Activated naive CD4-positive, alpha-beta T cell treated with anti-CD3 and anti-CD28 coated beads, Interleukin-2, amount 50 U/mL, for 24 hours (primary cell): ENCODE measurements around the gene PRKN.

Experiments
- H3K27ac Mint-ChIP-seq: one replicate; pipeline ENCODE4 v1.8.0; 2021; ENCODE audit warnings: mild to moderate bottlenecking, mixed read lengths
- H3K27me3 Mint-ChIP-seq: one replicate; pipeline ENCODE4 v1.8.0; 2021; ENCODE audit warnings: mixed read lengths
- H3K36me3 Mint-ChIP-seq: one replicate; pipeline ENCODE4 v1.8.0; 2021; ENCODE audit warnings: mixed read lengths
- H3K4me1 Mint-ChIP-seq: one replicate; pipeline ENCODE4 v1.8.0; 2021; ENCODE audit warnings: mixed read lengths
- H3K4me3 Mint-ChIP-seq: one replicate; pipeline ENCODE4 v1.8.0; 2021; ENCODE audit warnings: mild to moderate bottlenecking, mixed read lengths
- H3K9me3 Mint-ChIP-seq: one replicate; pipeline ENCODE4 v1.8.0; 2021; ENCODE audit warnings: mixed read lengths

PRKN gene

GRCh38 chr6:161493576-161494118, 1233.9 kb downstream of the PRKN start:
- Mint-ChIP-seq H3K36me3 (peaks cover 2% of the 10 kb centered on the region), H3K27me3 (no peaks in the 10 kb centered on the region), H3K4me1 (no peaks in the 10 kb centered on the region), H3K27ac (no peak overlapping the region), H3K4me3 (no peak overlapping the region), H3K9me3 (no peaks in the 10 kb centered on the region)

GRCh38 chr6:161489626-161490306, 1237.8 kb downstream of the PRKN start:
- Mint-ChIP-seq H3K9me3 (no peaks in the 10 kb centered on the region), H3K27ac (no peak overlapping the region), H3K4me1 (no peaks in the 10 kb centered on the region), H3K27me3 (no peaks in the 10 kb centered on the region), H3K4me3 (no peak overlapping the region), H3K36me3 (peaks cover 2% of the 10 kb centered on the region)

- no peaks in the 10 kb centered on the region for H3K27me3 Mint-ChIP-seq
- no peaks in the 10 kb centered on the region for H3K9me3 Mint-ChIP-seq
- no peak overlapping the region for H3K4me3 Mint-ChIP-seq
- H3K36me3 Mint-ChIP-seq, result no peaks in the 10 kb centered on the region
- no peaks in the 10 kb centered on the region for H3K4me1 Mint-ChIP-seq
- no peak overlapping the region for H3K27ac Mint-ChIP-seq
Observed at GRCh38 chr6:161487694-161488093, 1239.9 kb downstream of the PRKN start.

GRCh38 chr6:161487217-161487531, 1240.4 kb downstream of the PRKN start:
- no peaks in the 10 kb centered on the region for H3K27me3 Mint-ChIP-seq

GRCh38 chr6:161486361-161487216, 1241.0 kb downstream of the PRKN start:
- Mint-ChIP-seq H3K9me3 (no peaks in the 10 kb centered on the region), H3K27me3 (no peaks in the 10 kb centered on the region), H3K36me3 (no peaks in the 10 kb centered on the region), H3K27ac (no peak overlapping the region), H3K4me1 (no peaks in the 10 kb centered on the region), H3K4me3 (no peak overlapping the region)

More at GRCh38 chr6:161487217-161487531, 1240.4 kb downstream of the PRKN start:
- Mint-ChIP-seq H3K4me1 (no peaks in the 10 kb centered on the region), H3K4me3 (no peak overlapping the region), H3K36me3 (no peaks in the 10 kb centered on the region), H3K27ac (no peak overlapping the region), H3K9me3 (no peaks in the 10 kb centered on the region)

- H3K27me3 Mint-ChIP-seq, result no peaks in the 10 kb centered on the region
- H3K4me3 Mint-ChIP-seq, result no peak overlapping the region
- H3K4me1 Mint-ChIP-seq, result no peaks in the 10 kb centered on the region
- H3K9me3 Mint-ChIP-seq, result no peaks in the 10 kb centered on the region
- no peaks in the 10 kb centered on the region for H3K36me3 Mint-ChIP-seq
- H3K27ac Mint-ChIP-seq, result no peak overlapping the region
Observed at GRCh38 chr6:161482517-161482858, 1245.1 kb downstream of the PRKN start.

GRCh38 chr6:161481786-161482516, 1245.6 kb downstream of the PRKN start:
- Mint-ChIP-seq H3K4me3 (no peak overlapping the region), H3K4me1 (no peaks in the 10 kb centered on the region), H3K27me3 (no peaks in the 10 kb centered on the region), H3K9me3 (no peaks in the 10 kb centered on the region), H3K36me3 (no peaks in the 10 kb centered on the region), H3K27ac (no peak overlapping the region)

GRCh38 chr6:161480421-161481155, 1247.0 kb downstream of the PRKN start:
- Mint-ChIP-seq H3K36me3 (no peaks in the 10 kb centered on the region), H3K9me3 (no peaks in the 10 kb centered on the region), H3K27me3 (no peaks in the 10 kb centered on the region), H3K4me1 (no peaks in the 10 kb centered on the region), H3K27ac (no peak overlapping the region), H3K4me3 (no peak overlapping the region)

- no peak overlapping the region for H3K4me3 Mint-ChIP-seq
- no peaks in the 10 kb centered on the region for H3K36me3 Mint-ChIP-seq
- H3K27me3 Mint-ChIP-seq, result no peaks in the 10 kb centered on the region
- no peaks in the 10 kb centered on the region for H3K4me1 Mint-ChIP-seq
- H3K9me3 Mint-ChIP-seq, result no peaks in the 10 kb centered on the region
- no peak overlapping the region for H3K27ac Mint-ChIP-seq
Observed at GRCh38 chr6:161479376-161479775, 1248.2 kb downstream of the PRKN start.

GRCh38 chr6:161477876-161478425, 1249.6 kb downstream of the PRKN start:
- Mint-ChIP-seq H3K36me3 (no peaks in the 10 kb centered on the region), H3K4me3 (no peak overlapping the region), H3K4me1 (no peaks in the 10 kb centered on the region), H3K27ac (no peak overlapping the region), H3K9me3 (no peaks in the 10 kb centered on the region), H3K27me3 (no peaks in the 10 kb centered on the region)

GRCh38 chr6:161476711-161477110, 1250.9 kb downstream of the PRKN start:
- Mint-ChIP-seq H3K9me3 (no peaks in the 10 kb centered on the region), H3K4me1 (no peaks in the 10 kb centered on the region), H3K36me3 (no peaks in the 10 kb centered on the region), H3K4me3 (no peak overlapping the region), H3K27me3 (no peaks in the 10 kb centered on the region), H3K27ac (no peak overlapping the region)

GRCh38 chr6:161465403-161465802, 1262.2 kb downstream of the PRKN start:
- no peak overlapping the region for H3K27ac Mint-ChIP-seq
- H3K36me3 Mint-ChIP-seq, result no peaks in the 10 kb centered on the region
- H3K27me3 Mint-ChIP-seq, result no peaks in the 10 kb centered on the region
- H3K4me3 Mint-ChIP-seq, result no peak overlapping the region
- H3K4me1 Mint-ChIP-seq, result no peaks in the 10 kb centered on the region
- no peaks in the 10 kb centered on the region for H3K9me3 Mint-ChIP-seq

- H3K4me3 Mint-ChIP-seq, result no peak overlapping the region
- H3K27me3 Mint-ChIP-seq, result no peaks in the 10 kb centered on the region
- H3K9me3 Mint-ChIP-seq, result no peaks in the 10 kb centered on the region
- no peaks in the 10 kb centered on the region for H3K36me3 Mint-ChIP-seq
- H3K4me1 Mint-ChIP-seq, result peaks cover 7% of the 10 kb centered on the region
- no peak overlapping the region for H3K27ac Mint-ChIP-seq
Observed at GRCh38 chr6:161463071-161463470, 1264.5 kb downstream of the PRKN start.

- no peaks in the 10 kb centered on the region for H3K36me3 Mint-ChIP-seq
- peaks cover 7% of the 10 kb centered on the region for H3K4me1 Mint-ChIP-seq
- no peaks in the 10 kb centered on the region for H3K9me3 Mint-ChIP-seq
- no peak overlapping the region for H3K4me3 Mint-ChIP-seq
- no peaks in the 10 kb centered on the region for H3K27me3 Mint-ChIP-seq
- H3K27ac Mint-ChIP-seq, result no peak overlapping the region
Observed at GRCh38 chr6:161462148-161462547, 1265.4 kb downstream of the PRKN start.

- Mint-ChIP-seq H3K27ac (no peak overlapping the region), H3K9me3 (no peaks in the 10 kb centered on the region), H3K36me3 (no peaks in the 10 kb centered on the region), H3K27me3 (no peaks in the 10 kb centered on the region), H3K4me3 (no peak overlapping the region), H3K4me1 (peaks cover 7% of the 10 kb centered on the region)
Observed at GRCh38 chr6:161459008-161459615, 1268.5 kb downstream of the PRKN start.
